ENCODE results near the gene CENPVL1.
"Not testable (repeated sequence)": the region's sequence is repeated elsewhere in the genome, so short reads cannot be mapped to it uniquely, and the experiment has no call there.

The CENPVL1 gene

GRCh38 chrX:51710277-51711164, at the start of gene CENPVL1:
TSS of gene CENPVL1 (plus strand) at chrX:51710512. CDS start at chrX:51710512, 0 bp downstream.
- ATAC-seq, DNase-seq: not testable (repeated sequence)

GRCh38 chrX:51665981-51666380, 44.3 kb upstream of the CENPVL1 start:
- no peak for DNase-seq

DNA sequence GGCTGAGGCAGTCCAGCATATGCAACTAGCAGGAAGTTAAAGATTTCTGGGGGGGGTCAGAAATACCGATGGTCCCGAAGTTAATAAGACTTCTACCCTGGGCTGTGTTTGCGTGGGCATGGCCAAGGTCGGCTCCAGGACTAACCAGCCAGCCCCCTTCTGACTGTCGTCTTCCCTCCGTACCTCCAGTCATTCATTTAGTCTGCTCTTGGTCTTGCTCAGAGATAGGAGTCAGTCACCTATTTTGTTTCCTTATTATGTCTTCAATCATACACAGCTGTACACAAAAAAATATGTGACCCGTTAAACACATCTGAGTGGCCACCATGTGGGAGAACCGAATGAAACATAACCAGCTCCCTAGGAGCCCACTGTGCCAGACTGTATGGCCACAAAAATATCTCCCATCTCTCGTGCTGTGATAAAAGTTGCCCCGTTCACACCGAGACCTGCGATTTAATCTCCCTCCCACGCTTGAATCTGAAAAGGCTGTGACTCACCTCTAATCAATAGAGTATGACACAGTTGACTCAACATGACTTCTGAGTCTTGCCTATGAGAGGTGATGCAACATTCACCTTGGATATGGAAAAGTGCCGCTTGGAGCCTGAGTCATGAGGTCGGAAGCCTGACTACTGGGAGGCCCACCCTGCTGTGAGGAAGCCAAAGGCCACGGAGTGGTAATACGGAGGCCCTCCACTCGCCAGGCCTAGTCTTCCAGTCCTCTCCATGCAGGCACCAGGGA, 30.5 kb upstream of the CENPVL1 start:
- peak; percentile 9 for ATAC-seq
- DNase-seq = not testable (repeated sequence)

More at GRCh38 chrX:51665981-51666380, 44.3 kb upstream of the CENPVL1 start:
- ATAC-seq = no peak

- ATAC-seq, DNase-seq: not testable (repeated sequence)
These were observed 28.2 kb upstream of the CENPVL1 start for GRCh38 chrX:51681808-51682719.

DNA sequence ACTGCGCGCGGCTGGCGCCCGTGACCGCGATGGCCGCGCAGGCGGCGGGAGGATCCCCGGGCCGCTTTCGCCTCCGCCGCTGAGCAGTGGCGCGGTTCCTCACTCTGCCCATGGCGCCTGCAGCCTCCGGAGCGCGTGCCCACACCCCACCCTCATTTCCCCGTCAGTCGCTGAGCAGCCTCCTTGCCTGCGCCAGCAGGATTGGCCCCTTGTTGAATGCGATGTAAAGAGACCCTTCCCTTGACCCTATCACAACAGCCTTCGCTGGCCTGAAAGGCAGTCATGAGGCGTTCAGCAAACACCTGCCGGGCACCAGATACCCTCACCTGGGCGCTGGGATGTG, 27.6 kb upstream of the CENPVL1 start, which contains the start of gene CENPVL2:
Gene CENPVL2 (minus strand): TSS at position 112 of the 343 bp plus-strand sequence. CDS start 0 bp downstream, at position 112.
- not testable (repeated sequence) for DNase-seq, ATAC-seq

- no peak for DNase-seq
- ATAC-seq = no peak
These were observed 16.1 kb upstream of the CENPVL1 start for GRCh38 chrX:51694254-51694653.

- no peak for ATAC-seq
- no peak for DNase-seq
These were observed 12.9 kb upstream of the CENPVL1 start for GRCh38 chrX:51697397-51697796.

DNA sequence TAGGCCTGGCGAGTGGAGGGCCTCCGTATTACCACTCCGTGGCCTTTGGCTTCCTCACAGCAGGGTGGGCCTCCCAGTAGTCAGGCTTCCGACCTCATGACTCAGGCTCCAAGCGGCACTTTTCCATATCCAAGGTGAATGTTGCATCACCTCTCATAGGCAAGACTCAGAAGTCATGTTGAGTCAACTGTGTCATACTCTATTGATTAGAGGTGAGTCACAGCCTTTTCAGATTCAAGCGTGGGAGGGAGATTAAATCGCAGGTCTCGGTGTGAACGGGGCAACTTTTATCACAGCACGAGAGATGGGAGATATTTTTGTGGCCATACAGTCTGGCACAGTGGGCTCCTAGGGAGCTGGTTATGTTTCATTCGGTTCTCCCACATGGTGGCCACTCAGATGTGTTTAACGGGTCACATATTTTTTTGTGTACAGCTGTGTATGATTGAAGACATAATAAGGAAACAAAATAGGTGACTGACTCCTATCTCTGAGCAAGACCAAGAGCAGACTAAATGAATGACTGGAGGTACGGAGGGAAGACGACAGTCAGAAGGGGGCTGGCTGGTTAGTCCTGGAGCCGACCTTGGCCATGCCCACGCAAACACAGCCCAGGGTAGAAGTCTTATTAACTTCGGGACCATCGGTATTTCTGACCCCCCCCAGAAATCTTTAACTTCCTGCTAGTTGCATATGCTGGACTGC, 2.8 kb downstream of the CENPVL1 start:
- ATAC-seq = peak; percentile 19
- not testable (repeated sequence) for DNase-seq

GRCh38 chrX:51728202-51728601, 17.9 kb downstream of the CENPVL1 start:
- ATAC-seq = no peak
- no peak for DNase-seq

GRCh38 chrX:51737091-51737490, 26.8 kb downstream of the CENPVL1 start:
- ATAC-seq (no peak), DNase-seq (no peak)

- no peak for ATAC-seq
These were observed 32.3 kb downstream of the CENPVL1 start for GRCh38 chrX:51742586-51742985.

DNA sequence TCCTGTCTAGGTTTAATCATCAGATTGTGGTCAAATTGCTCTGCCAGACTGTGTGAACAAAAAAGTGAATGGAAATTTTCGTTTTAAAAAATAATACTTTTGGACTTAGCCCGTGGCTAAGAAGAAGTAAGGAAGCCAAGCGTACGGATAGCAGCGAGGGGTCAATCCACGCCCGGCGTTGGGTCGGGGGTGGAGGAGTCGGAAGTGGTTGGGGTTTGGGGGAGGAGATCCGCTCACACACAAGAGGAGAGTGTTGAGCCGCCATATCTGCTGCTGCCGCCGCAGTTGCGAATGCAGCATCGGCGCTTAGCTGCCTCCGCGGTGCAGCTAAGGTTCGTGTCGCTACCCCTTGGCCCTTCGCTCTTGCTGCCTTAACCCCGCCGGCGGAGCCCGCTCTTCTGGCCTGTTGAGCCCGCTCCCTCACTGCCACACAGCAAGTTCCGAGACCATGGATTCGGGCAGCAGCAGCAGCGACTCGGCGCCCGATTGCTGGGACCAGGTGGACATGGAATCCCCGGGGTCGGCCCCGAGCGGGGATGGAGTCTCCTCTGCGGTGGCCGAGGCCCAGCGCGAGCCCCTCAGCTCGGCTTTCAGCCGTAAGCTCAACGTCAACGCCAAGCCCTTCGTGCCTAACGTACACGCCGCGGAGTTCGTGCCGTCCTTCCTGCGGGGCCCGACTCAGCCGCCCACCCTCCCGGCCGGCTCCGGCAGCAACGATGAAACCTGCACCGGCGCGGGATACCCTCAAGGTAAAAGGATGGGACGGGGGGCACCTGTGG, 33.1 kb downstream of the CENPVL1 start, which contains the start of gene GSPT2:
Gene GSPT2 (plus strand): TSS at position 264 of the 779 bp plus-strand sequence. CDS start 185 bp downstream, at position 449.
- peak; percentile 84 for ATAC-seq
- DNase-seq = peak; percentile 70

More at GRCh38 chrX:51742586-51742985, 32.3 kb downstream of the CENPVL1 start:
- no peak for DNase-seq

DNA sequence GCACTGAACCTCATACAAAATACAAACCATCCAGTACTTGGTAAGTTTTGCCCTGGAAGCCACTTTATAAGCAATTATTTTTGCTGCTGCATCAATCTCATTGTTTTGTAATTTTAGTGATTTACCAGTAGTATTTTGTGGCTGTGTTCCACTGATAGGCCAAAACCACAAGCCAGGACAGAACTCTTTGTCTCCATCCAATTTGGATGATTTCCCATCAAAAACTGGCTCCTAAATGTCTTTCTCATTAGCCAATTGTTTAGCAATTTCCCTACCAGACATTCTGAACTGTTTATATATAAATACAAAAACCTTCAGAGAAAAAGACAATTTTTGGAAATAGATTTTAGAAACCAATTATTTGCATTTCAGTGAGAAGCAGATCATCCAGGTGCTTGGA, 37.4 kb downstream of the CENPVL1 start:
- ATAC-seq = no peak
- DNase-seq = no peak

GRCh38 chrX:51759055-51759839, 48.9 kb downstream of the CENPVL1 start:
- ATAC-seq (no peak), DNase-seq (no peak)

- no peak for ATAC-seq
- no peak for DNase-seq
These were observed 50.3 kb downstream of the CENPVL1 start for GRCh38 chrX:51760657-51761056.
